Measurements from ENCODE around the gene VILL.

DNA sequence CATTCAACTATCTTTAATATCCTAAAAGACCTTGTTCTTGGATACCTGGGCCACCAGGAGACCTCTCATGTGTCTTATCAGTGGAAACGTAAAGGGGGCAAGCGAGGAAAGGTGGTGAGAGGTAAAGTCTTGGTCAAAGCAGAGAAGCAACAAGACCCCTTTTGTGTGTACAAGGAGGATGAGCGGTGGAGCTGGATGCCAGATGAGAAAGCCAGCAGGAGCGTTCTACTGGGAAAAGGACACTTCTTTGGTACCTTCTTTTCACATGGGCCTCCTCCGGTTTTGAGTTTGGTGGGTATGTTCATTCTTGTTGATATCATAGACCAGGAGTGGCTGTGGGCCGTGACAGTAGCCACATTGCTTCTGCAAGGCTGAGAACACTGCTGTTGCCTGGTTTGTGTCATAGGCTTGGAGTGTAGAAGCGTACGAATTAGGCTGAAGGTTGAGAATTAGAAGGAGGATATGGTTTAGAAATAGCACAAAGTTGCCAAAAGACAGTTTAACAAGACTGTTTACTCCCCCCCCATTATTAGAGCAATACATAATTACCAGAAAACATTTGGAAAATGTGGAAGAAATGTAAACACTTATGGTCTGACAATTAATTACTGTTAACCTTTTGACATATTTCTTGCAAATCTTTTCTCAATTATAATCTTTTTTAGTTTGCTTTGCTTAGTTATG is 46.8 kb upstream of the VILL start:
- no peak for TF ChIP-seq POLR2A (IDR thresholded peaks at IDR 0.05)
- TF ChIP-seq, protein P1, sequence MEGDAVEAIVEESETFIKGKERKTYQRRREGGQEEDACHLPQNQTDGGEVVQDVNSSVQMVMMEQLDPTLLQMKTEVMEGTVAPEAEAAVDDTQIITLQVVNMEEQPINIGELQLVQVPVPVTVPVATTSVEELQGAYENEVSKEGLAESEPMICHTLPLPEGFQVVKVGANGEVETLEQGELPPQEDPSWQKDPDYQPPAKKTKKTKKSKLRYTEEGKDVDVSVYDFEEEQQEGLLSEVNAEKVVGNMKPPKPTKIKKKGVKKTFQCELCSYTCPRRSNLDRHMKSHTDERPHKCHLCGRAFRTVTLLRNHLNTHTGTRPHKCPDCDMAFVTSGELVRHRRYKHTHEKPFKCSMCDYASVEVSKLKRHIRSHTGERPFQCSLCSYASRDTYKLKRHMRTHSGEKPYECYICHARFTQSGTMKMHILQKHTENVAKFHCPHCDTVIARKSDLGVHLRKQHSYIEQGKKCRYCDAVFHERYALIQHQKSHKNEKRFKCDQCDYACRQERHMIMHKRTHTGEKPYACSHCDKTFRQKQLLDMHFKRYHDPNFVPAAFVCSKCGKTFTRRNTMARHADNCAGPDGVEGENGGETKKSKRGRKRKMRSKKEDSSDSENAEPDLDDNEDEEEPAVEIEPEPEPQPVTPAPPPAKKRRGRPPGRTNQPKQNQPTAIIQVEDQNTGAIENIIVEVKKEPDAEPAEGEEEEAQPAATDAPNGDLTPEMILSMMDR (IDR thresholded peaks at IDR 0.05) = no peak
- no peak for TF ChIP-seq EP300 (IDR thresholded peaks at IDR 0.05; ENCODE audit: low read depth)
- TF ChIP-seq POLR2AphosphoS5 (IDR thresholded peaks at IDR 0.05) = peak in 2 of 3 donors; percentile 25 to 57
